Measurements from ENCODE around the gene HS3ST2.
"Not testable (repeated sequence)": the region's sequence is repeated elsewhere in the genome, so short reads cannot be mapped to it uniquely, and the experiment has no call there.

HS3ST2 gene

GRCh38 chr16:22885951-22886350 lies 72.0 kb downstream of the HS3ST2 start:
- DNase-seq: no peak

- no peak for DNase-seq
Observed at GRCh38 chr16:22886927-22887326, 73.0 kb downstream of the HS3ST2 start.

DNA sequence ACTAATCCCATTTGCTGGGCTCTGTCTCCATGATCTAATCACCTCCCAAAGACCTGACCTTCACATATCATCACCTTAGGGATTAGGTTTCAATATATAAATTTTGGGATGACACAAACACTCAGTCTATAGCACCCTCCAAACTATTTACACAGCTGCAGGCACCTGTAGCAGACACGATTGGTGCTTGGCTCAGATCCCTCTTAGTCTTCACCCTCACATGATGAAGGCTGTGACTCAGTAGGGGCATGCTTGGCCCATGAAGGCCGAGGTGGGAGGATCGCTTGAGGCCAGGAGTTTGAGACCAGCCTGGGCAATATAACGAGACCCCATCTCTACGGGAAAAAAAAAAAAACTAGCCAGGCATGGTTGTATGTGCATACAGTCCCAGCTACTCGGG lies 73.5 kb downstream of the HS3ST2 start:
- no peak for DNase-seq

GRCh38 chr16:22888791-22889190 lies 74.8 kb downstream of the HS3ST2 start:
- no peak for DNase-seq

- DNase-seq: no peak
Observed at GRCh38 chr16:22890976-22891375, 77.0 kb downstream of the HS3ST2 start.

DNA sequence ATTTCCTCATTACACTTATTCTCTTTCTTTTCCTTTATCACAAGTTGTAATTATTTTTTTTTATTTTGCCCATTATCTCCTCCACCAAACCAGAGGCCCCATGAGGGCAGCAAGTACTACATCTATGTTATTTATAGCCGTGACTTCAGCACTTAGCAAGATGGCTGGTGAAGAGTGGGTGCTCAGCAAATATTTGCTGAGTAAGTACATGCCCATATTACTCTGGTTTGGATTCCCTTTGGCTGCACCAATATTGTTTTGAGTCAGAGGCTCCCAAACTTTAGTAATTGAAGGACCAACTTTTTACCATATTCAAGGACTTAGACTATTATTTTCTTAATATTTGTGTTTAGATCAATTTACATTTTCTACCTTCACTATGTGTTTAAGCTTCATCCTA lies 83.2 kb downstream of the HS3ST2 start:
- DNase-seq: no peak

GRCh38 chr16:22898131-22898530 lies 84.2 kb downstream of the HS3ST2 start:
- DNase-seq: no peak

- DNase-seq: no peak
Observed at GRCh38 chr16:22898874-22899348, 84.9 kb downstream of the HS3ST2 start.

GRCh38 chr16:22899567-22899966 lies 85.6 kb downstream of the HS3ST2 start:
- DNase-seq: not testable (repeated sequence)

DNA sequence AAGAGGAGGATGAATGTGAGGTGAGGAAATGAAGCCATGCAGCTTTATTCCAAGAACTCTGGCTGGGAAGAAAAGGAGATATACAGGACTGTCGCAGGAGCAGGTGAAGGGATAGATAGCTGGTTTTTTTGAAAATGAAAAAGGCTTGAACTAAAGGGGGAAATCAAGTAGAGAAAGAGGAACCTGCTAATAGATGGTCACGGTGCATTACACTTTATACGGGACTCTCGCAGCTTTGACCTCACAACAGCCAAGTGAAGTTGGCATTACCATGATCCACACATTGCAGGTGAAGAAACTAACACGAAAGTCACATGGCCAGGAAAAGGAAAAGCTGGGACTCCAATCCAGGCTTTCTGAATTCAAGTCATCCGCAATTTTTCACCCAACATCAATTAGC lies 86.9 kb downstream of the HS3ST2 start:
- no peak for DNase-seq

DNA sequence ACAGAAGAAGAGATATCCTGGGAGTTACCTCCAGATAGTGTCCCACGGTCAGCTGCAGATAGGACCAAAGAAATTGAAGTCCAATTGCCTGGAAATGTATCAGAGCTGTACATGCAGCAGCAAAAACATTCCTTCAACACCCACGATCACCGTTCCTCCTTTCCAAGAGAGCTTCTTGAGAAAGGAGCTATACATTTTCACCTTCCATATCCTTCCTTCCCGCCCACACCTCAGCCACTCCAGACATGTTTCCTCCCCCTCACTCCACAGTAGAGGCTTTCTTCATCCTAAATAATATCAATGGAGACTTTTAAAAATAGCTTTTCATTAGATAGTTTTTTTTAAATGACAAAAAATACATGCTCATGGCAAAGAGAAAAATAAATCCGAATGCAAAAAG lies 87.6 kb downstream of the HS3ST2 start:
- no peak for DNase-seq

- no peak for DNase-seq
Observed at GRCh38 chr16:22903716-22904115, 89.8 kb downstream of the HS3ST2 start.

- DNase-seq: no peak
Observed at GRCh38 chr16:22912654-22913053, 98.7 kb downstream of the HS3ST2 start.

- no peak for DNase-seq
Observed at GRCh38 chr16:22915003-22915402, 101.0 kb downstream of the HS3ST2 start.

DNA sequence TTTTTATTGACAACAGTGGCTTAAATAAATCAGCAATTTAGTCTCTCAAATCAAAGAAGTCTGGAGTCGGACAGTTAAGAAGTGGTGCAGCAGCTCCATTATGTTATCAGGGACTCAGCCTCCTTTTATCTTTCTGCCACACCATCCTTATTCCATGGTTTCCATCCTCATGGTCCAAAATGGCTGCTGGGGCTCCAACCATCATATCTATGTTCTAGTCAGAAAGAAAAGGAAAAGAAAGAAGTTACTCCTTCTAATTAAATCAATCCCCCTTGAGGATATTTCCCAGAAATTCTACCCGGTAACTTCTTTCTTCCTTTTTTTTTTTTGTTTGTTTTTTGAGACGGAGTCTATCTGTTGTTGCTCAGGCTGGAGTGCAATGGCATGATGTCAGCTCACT lies 109.5 kb downstream of the HS3ST2 start:
- no peak for DNase-seq

- DNase-seq: no peak
Observed at GRCh38 chr16:22924492-22924891, 110.5 kb downstream of the HS3ST2 start.

DNA sequence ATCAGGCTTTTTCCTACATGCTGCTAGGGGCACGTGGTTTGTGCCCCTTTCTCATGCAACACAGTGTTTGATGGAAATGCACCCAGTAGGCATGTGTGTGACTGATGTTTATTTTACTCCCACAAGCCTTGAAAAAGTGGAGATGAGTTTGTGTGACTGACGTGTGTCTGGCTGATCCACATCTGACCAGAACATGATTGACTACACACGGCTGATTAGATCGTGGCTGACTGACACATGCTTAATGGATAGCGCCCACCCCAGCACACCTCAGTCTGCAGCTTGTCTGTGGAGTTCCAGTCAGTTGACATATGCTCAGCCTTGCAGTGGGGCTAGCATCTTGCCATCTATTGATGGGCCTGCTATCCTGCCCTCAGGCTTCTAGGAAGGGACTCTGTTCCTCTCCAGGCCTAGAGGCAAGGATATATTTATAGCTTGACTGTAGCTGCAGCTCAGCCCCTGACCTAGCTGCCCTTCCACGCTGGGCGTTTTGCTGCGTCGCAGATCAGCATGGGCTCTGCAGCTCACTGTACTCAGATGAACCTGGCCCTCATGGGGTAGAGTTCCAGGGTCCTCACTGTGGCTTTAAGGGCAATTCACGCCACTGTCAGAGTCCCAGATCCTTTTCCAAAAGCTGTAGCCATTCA lies 112.3 kb downstream of the HS3ST2 start:
- DNase-seq: no peak

GRCh38 chr16:22927306-22927705 lies 113.3 kb downstream of the HS3ST2 start:
- no peak for DNase-seq

DNA sequence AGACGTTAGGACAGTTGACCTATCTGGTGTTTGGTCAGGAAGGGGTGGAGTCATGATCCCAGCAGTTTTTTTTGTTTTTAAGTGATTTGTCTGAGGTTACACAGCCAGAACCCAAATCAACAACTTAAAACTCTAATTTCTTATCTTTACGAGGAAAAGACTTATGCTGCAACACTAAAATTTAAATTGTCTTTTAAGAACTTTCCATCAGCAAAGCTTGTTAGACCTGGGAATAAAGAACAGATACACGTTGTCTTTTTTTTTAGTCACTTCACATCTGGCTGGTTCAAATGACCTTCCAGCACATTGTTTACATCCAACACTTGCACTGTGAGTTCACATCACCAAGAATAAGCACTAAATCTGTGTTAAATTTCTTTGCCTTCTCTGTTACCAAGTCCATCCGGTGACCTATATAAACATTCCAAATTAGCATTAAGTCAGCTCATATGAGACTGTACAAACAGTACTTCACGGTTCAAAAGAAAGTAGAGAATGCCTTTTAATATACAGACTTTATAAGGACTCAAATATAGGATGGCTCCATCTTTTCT lies 115.0 kb downstream of the HS3ST2 start:
- DNase-seq: no peak

DNA sequence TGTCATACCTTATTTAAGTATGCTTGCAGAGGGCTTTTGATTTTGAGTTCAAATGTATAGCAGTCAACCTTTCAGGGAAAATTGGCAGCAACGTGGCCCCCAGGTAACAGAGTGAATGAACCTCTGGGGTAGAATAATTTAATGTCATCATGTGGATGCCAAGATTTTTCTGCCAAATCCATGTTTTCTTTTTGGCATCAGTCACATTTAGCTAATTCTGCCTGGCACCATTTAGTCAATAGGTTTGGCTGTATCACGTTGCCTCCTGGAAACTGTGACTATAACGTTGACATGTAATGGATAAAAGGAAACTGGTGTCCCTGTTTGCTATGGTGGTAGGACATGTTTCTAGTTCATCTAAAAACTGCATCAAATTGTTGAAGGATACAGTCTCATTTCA lies 115.5 kb downstream of the HS3ST2 start:
- DNase-seq: no peak

GRCh38 chr16:22932032-22932771 lies 118.2 kb downstream of the HS3ST2 start:
- no peak for DNase-seq

- no peak for DNase-seq
Observed at GRCh38 chr16:22933173-22933572, 119.2 kb downstream of the HS3ST2 start.

GRCh38 chr16:22934786-22935185 lies 120.8 kb downstream of the HS3ST2 start:
- no peak for DNase-seq

GRCh38 chr16:22937169-22937568 lies 123.2 kb downstream of the HS3ST2 start:
- DNase-seq: no peak
